ENCODE data around the gene CPB2.

Gene CPB2, protein sequence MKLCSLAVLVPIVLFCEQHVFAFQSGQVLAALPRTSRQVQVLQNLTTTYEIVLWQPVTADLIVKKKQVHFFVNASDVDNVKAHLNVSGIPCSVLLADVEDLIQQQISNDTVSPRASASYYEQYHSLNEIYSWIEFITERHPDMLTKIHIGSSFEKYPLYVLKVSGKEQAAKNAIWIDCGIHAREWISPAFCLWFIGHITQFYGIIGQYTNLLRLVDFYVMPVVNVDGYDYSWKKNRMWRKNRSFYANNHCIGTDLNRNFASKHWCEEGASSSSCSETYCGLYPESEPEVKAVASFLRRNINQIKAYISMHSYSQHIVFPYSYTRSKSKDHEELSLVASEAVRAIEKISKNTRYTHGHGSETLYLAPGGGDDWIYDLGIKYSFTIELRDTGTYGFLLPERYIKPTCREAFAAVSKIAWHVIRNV

DNA sequence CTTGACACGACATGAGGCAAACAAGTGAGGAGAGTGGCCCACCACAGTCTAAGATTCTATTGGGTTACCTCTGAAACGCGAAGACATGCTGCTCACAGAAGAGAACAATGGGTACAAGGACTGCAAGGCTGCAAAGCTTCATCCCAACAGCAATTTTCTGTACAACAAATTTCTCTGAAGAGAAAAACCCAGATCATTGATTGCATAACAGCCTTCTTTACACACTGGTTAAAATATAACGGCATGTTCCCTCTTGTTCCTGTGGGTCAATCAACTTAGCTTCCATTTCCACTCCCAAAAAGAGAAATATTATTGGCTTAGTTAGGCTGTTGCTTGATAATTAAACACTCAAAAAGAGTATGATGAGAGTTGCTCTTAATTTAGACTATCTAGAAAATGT is at the start of gene CPB2:
CPB2 (minus strand) TSS at position 166 of the 400 bp plus-strand sequence; CDS start at position 142, 24 bp downstream.
- no peak for DNase-seq

- DNase-seq = no peak
Measured at GRCh38 chr13:46154136-46154801, 49.4 kb upstream of the CPB2 start.

GRCh38 chr13:46152627-46153328 is 47.9 kb upstream of the CPB2 start:
- no peak for DNase-seq

GRCh38 chr13:46150134-46150693 is 45.4 kb upstream of the CPB2 start:
- DNase-seq = no peak

DNA sequence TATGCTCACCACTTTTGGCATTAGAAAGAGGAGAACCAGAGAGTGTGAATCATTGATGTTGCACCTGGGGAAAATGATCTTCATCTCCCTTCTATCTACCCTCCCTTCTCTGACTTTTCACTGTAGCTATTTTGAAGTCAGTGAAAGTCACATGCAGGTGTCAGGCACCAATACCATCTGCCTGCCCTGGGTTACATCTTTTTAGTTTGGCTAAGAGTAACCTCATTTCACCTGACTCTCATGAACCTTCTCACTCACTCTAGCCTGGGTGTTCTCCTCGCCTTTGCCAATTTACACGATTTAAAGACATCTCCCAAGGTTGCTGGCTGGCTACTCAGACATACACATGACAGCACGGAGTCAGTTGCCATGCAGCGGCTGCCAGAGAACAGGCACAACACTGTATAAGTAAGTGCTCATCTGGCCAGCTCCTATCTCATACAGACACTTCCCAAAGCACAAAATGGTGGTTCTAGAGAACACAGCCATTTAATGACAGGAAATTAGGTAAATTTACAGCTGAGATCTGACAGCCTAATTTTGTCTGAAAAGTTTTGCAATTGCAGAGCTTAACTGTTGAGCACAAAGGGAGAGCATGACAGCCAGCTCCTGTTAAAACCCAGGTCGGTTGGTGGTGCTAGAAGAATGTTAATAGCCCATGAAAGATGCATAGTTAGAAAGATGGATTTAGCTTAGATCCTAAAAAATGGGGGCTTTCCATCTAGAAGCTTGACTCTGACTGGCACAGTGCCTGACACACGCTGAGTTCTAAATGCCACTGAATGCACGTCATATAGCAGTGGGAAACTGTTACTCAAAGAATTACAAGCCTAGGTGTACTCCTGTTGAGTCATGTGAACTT is 44.7 kb upstream of the CPB2 start:
- peak; percentile 26 for DNase-seq

GRCh38 chr13:46146898-46147297 is 42.1 kb upstream of the CPB2 start:
- DNase-seq = no peak

GRCh38 chr13:46145950-46146349 is 41.1 kb upstream of the CPB2 start:
- no peak for DNase-seq

DNA sequence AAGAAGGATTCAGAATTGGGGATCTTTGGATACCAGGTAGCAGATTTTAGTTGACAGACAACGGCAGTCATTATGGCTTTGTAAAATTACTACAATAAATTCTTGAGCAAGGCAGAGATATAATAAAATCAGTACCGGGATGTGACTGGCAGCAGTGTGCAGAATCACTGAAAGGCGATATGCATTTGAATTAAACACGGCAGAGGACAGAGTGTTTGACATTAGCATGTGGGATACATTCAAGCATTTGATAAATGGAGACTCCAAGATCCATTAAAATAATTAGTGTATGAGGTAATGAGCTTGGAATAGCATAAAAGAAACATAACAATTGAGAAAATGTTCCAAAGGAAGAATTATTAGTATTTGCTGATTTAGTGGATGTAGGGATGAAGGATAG is 40.3 kb upstream of the CPB2 start:
- DNase-seq = no peak

- DNase-seq = no peak
Measured at GRCh38 chr13:46143184-46143701, 38.4 kb upstream of the CPB2 start.

DNA sequence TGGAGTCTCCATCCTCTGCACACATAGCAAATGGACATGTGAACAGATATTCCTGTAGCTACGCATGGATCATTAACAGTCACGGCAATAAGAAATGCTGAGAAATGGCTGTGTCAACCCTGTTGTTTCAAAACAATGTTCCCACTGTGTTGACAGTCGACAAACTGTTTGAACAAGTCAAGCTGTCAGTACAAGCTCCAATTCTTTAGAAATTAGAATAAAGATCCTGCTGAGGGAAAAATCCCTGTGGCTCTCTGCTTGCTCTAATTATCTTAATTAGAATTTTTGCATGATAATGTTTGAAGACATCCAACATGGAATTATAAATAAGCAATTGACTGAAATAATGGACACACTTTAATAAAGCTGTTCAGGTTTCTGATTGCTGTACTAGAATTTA is 37.9 kb upstream of the CPB2 start:
- no peak for DNase-seq

GRCh38 chr13:46140044-46140443 is 35.2 kb upstream of the CPB2 start:
- no peak for DNase-seq

DNA sequence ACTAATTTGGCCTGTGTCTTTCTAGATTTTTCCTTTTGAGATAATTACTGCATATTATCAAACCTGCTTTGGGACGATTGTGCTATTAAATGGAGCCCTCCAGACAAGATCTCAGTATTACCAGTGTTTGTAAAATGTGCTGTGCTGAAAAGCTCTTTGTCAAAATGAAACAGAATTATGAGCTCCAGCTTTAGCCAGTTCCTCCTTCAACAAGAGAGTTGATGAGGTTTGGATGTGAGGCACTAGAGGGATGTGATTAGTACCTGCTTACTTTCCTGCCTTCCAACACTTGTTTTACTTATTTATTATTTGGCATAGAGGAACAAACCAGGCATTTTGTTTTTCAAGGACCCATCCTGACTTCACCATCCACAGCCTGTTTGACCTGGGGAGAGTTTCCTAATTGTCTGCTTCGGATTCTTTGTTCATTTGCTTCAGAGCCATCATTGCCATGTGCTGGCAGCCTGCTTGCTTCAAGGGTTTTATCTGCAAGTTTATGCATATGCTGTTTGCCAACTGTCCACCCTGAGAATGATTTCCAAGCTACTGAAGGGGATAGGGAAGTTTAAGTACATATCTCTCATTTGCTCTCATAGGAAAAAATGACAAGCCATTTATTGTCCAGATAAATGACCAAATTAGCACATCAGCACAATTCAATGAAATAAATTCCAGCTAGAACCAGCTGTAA is 32.9 kb upstream of the CPB2 start:
- no peak for DNase-seq

- no peak for DNase-seq
Measured at GRCh38 chr13:46136688-46137087, 31.9 kb upstream of the CPB2 start.

DNA sequence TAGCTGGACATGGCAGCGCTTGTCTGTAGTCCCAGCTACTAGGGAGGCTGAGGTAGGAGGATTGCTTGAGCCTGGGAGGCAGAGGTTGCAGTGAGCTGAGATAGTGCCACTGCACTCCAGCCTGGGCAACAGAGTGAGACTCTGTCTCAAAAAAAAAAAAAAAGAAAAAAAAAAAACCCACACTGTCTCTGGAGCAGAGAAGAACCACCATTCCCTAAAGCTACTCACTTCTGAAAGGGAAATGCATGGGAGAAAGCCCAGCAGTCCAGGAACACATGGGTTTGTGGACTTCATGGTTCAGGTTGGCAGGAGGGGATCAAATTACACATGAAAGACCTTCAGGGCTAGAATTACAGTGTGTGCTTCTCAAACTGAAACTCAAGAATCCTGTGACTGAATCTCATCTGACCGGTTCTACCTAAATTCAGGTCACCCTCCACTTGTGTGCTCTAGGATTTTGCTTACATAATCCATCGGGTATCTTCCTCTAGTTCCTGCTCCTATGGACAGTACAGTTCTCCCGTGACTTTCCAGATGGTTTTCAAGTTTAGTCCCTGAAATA is 30.2 kb upstream of the CPB2 start:
- DNase-seq = no peak

DNA sequence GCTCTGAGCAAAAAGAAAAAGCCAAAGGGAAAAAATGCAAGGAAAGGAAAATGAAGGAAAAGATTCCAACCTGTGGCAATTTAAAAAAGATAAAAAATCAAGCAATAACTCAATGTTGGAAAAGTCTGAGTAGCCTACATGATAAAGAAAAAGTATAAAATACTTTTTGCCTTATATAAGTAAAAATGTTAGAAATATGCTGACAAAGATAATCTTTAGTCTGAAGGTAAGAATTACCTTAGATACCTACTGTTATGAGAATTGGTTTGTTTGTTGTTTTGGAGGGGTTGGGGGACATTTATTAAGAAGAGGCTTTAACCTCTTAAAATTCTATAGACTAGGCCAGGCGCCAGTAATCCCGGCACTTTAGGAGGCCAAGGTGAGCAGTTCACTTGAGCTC is 29.7 kb upstream of the CPB2 start:
- DNase-seq = no peak

- no peak for DNase-seq
Measured at GRCh38 chr13:46132109-46132508, 27.3 kb upstream of the CPB2 start.

DNA sequence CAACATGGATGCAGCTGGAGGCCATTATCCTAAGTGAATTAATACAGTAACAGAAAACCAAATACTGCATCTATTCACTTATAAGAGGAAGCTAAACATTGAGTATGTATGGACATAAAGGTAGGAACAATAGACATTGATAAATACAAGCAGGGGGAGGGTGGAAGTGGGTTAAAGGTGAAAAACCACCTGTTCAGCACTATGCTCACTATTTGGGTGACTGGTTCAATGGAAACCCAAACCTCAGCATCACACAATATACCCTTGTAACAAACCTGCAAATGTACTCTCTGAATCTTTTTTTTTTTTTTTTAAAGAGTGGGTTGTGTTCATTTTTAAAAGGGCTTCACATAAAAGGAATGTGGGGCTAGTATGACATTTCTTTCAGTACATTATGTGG is 26.9 kb upstream of the CPB2 start:
- DNase-seq = no peak

- no peak for DNase-seq
Measured at GRCh38 chr13:46129955-46130618, 25.3 kb upstream of the CPB2 start.

GRCh38 chr13:46129124-46129523 is 24.3 kb upstream of the CPB2 start:
- no peak for DNase-seq

DNA sequence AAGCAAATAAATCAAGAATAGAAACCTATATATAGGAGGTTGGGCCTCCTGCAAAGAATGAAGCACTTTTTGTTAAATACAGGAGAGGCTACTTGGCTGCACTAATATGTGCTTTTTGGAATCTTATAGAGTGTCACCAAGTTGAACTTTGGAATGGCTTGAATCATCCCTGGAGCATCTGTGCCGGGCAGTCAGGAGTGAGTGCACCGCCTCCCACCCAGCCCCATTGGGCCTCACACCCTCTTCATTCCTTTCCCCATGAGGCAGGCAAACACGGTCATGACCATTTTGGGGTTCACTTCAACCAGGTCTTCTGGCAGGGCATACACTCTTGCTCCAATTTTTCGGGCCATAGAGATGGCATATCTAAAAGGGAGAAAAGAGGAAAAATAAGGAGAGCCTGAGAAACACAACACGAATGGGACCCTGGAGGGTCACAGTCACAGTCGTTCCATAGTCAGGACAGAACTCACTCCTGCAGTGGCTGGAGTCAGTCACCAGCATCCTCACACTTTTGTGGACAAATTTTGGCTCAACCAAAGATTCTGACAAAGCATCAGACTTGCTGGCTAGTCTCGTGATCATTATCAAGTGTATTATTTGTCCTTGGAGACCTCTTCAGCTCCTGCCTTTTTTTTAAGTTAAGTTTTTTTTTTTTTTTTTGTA is 22.7 kb upstream of the CPB2 start:
- no peak for DNase-seq

All from stimulated activated CD4-positive, alpha-beta T cell treated with anti-CD3 and anti-CD28 coated beads, Interleukin-4, amount 100 ng/mL, for 1 hour (primary cell).